Medulla oblongata (tissue), 1 donor: Measurements from ENCODE around the gene MAPK8IP3.

Source experiments
- DNase-seq: peaks from one replicate; pipeline ENCODE4 v3.0.0-alpha.2; 2015; ENCODE audit errors: extremely low spot score

The MAPK8IP3 gene

DNA sequence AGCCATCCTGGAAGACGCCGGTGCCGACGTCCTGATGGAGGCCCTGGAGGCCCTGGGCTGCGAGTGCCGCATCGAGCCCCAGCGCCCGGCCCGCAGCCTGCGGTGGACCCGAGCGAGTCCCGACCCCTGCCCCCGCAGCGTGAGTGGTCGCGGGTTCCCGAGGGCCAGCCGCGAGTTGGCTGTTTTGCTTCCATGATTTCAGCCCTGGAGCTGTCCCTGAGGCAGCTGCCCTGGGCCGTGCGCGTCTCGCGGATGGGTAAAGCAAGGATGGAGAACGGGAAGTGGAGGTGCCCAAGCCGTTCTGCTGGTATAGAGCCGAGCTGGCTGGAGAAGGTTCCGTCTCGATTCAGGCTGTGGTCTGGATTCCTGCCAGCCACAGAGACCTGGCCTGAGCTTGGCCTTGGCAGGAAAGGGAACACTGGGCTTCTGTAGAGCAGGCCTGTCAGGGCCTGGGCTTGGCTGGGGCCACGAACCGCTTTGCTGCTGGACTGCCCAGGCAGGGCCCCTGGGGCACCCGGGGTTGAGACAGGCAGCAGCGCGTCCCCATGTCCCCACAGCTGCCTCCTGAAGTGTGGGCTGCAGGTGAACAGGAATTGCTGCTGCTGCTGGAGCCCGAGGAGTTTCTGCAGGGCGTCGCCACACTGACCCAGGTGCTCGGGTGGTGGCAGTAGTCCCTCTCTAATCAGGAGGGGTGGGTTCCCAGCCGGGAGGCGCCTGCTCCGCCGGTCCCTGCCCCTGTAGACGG is 67.9 kb downstream of the MAPK8IP3 start:
- DNase-seq, result peak; percentile 12

DNA sequence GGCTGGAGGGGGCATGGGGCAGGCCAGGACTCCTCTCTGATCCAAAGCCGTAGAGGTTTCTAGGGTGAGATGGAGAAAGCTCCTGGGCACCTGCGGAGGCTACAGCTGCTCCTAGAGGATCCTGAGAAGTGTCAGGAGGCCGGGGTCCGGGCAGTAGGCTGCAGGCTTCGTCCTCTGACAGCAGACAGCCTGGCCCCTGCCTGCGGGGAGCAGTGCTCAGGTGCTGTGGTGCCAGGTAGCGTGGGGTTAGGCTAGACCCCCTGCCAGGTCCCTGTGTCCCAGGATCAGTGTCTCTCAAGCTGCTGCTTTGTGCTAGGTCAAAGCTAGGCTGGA is 68.4 kb downstream of the MAPK8IP3 start:
- DNase-seq, result no peak

DNA sequence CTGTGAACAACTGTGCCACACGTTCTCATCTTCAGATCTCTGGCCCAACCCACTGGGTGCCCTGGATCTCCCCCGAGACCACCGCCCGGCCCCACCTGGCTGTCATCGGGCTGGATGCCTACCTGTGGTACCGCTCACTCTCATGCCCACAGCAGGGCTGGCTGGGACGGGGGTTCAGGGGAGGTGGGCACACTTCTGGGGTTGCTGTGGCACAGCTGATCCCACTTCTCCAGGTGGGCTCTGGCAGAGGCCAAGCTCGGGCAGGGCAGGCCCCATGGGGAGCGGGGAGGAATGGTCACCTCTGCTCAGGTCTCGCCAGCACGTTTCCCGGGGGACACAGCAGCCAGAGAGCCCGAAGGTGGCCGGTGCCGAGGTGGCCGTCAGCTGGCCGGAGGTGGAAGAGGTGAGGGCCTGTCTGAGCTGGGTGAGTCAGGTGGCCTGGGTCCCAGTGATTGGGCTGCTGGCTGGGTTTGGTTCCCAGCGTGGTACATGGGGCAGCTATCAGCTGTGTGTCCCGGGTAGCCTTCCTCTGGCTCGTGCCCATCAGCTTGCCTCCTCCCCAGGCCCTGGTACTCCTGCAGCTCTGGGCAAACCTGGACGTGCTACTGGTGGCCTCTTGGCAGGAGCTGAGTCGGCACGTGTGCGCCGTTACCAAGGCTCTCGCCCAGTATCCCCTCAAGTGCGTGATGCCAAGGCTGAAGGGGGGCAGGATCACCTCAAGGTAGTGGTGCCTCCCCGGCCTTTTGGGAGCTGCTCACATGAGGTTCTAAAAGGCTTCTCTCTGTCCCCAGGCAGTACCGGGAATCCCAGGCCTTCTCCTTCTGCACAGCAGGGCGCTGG is 69.2 kb downstream of the MAPK8IP3 start:
- DNase-seq, result no peak

DNA sequence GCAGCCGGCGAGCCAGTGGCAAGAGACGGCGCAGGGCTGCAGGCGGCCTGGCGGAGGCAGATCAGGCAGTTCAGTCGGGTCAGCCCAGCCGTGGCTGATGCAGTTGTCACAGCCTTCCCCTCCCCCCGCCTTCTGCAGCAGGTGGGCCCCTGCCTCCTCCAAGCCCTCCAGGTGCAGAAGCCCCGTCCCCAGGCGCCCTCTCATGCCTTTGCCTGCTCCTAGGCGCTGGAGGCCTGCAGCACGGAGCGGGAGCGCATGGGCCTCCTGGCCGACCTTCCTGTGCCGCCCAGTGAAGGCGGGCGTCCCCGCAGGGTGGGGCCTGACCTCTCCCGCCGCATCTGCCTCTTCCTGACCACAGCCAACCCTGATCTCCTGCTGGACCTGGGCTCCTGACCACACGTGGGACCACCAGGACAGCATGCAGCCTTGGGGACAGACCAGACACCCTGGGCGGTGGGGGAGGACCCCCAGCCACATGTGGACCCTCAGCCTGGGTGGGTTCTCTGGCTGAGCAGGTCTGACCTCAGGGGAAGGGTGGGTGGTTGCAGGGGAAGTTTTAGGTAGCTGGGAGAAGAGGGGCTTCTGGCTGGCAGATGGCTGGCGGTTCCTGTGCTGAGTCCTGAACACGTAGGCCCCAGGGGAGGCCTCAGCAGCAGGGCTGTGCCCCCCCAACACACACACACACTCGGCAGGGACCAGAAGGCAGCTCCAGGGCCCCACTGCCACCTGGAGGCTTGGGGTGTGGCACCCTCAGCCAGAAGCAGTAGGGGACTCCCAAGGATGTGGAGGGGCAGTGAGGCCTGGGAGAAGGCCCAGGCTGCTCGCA is 70.1 kb downstream of the MAPK8IP3 start:
- no peak for DNase-seq

DNA sequence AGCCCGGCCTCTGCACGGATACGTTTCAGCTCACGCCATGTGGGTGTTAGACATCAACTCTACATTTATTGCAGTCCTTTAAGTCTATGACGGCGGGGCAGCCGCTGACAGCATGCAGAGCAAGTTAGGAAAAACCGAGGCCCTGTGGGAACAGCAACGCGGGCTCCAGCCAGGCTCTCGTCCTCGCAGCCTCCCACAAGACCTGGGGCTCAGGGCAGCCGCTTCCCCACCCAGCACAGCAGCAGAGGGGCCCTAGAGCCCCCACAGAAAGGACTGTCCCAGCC is 70.6 kb downstream of the MAPK8IP3 start:
- DNase-seq, result no peak

DNA sequence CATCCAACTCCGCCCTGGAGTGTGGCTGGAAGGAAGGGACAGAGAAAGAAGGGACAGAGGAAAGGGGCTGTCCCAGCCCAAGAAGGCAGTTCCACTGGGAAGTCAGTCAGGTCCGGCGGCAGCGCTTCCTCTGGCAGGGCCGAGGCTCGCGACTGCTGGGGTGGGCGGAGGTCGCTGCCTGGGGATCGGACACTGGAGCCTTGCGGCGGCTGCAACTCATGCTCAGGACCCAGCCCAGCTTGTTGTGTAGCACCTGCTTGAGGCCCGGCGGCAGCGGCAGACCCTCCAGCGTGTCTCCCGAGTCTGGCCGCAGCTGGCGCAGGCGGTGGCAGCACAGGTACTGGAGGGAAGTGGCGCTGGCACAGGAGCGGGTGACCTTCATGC is 71.0 kb downstream of the MAPK8IP3 start:
- DNase-seq, result no peak

DNA sequence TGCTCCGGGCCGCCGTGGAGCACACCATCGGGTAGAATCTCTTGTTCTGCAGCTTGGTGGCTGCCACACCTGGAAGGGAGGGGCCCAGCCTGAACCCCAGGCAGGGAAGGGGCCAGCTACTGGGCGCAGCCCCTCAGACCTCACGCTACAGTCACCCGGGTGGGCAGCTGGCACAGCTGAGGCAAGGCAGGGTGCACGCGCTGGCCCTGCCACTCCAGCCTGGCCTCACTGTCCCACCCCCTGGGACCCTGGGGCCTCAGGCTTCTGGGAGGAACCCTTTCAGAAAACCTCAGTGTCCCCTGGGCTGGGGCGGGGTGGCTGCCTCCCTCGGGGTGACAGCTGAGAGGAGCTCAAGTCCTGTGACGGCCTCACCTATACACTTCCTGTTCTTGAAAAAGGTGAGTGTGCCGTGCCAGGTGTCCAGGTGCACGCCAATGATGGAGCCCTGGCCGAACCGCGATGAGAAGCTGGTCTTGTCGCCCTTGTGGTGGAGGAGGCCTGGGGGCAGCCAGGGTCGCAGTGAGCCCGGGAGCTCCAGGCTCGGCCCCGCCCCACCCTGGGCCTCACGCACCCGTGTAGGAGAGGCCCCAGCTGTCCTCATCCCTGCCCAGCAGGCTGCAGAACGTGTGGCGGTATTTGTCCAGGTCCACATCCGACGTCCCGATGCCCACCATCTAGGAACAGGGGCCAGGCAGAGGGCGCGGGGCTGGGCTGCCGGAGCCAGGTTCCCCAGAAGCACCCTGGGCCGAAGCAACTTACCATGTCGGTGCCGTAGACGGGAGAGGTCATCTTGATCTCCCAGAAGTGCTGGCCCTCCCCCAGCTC is 71.6 kb downstream of the MAPK8IP3 start:
- no peak for DNase-seq

DNA sequence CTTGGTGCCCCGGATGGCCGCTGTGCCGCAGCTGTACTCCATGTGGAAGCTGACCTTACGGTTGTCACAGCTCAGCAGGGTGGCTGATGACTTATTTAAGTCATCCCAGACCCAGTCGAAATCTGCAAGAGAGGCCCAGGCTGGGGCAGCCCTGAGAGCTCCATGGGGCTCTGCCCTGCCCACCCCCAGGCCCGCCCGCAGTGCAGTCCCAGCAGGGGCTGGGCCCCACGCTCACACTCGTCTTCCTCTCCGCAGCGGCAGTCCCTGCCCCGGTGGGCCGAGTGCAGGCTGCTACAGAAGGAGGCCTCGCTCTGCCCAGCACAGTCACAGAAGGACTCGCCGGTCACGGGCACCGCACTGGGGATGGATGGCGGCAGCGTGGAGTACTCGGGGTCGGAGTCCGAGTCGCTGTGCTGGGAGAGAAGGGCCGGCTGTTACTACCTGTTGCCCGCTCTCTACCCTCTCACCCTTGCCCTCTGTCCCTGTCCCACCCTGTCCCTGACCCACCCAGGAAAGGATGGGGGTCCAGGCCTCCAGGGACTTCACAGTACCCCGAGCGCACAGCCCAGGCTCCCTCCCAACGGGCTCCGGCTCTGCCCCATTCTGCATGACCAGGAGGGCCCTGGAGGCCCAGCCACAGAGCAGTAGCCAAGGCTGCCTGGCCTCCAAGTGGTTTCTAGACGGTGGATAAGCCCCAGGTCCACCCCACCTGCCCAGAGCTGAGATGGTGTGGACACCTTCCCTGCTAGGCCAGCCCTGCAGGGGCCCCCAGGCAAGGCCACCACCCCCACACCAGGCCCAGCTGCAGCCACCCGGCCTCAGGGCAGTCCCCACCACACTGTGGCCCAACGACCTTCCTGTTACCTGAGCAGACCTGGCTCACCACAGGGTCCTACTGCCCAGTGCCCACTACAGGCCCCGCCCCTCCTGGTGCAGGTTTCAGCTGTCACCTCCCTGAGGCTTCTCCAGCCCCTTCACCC is 72.5 kb downstream of the MAPK8IP3 start:
- no peak for DNase-seq

DNA sequence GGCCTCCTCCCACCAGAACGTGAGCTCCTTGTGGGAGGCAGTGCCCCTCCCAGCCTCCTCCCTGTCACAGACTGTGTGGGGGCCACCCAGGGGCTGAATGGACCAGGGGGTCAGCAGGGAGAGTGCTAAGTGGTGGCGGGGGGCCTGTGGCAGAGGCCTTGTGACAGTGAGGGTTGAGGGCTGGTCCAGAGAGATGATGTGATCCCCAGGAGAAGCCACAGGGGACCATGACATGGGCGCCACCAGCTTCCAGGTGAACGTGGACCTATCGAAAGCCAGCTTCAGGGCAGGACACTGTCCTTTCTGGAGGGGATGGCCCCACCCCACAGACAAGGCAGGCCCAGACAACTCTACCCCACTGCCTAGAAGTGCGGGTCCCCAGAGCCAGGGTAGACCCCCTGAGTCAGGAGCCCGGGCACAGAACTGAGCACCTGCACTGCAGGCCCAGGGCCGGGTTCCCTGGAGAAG is 73.3 kb downstream of the MAPK8IP3 start:
- no peak for DNase-seq

DNA sequence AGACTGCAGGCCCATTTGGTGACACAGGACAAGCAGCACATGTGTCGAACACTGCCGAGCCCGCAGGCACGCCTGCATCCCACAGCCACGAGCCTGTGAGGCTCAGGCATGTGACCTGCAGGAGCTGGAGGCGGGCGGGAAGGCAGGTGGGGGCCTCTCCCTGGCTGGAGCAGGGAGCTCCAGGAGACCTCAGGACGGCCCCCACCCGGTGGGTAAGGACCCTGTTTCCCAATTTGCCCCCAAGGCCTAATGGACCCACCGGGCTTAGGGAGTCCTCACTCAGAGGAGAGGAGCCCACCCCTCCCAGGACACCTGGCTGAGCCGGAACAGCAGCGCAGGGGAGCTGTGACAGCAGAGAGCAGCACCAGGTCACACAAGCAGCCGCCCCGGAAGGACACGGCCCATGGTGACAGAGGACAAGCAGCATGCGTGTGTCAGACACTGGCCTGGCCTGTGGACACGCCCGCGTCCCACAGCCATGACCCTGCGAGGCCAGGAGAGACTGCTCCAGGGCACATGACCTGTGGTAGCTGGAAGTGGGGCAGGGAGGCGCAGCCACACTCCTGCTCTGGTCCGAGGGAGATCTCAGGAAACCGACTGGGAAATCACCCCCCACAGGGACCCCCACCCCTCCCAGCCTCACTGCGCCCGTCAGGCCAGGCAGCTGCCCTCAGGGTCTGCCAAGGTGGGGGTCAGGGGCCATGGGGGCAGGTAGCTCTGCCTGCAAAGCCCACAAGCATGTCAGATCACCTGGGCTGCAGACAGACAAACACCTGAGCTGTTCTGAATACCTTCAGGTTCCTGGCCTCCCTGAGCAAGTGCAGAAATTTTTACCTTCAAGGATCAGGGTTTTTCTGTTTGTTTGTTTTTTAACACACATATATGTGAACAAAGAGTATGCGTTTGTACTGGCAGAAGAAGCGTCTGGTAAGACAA is 74.0 kb downstream of the MAPK8IP3 start:
- DNase-seq, result no peak

DNA sequence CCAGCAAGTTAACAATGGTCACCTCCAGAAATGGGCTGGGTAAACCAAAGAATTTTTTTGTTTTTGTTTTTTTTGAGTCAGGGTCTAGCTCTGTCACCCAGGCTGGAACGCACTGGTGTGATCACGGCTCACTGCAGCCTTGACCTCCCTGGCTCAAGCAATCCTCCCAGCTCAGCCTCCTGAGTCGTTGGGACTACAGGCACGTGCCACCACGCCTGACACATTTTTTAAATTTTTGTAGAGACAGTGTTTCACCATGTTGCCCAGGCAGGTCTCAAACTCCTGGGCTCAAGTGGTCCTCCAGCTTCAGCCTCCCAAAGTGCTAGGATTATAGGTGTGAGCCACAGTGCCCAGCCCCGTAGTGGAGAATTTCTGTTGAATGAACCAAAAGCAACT is 74.7 kb downstream of the MAPK8IP3 start:
- DNase-seq, result no peak

DNA sequence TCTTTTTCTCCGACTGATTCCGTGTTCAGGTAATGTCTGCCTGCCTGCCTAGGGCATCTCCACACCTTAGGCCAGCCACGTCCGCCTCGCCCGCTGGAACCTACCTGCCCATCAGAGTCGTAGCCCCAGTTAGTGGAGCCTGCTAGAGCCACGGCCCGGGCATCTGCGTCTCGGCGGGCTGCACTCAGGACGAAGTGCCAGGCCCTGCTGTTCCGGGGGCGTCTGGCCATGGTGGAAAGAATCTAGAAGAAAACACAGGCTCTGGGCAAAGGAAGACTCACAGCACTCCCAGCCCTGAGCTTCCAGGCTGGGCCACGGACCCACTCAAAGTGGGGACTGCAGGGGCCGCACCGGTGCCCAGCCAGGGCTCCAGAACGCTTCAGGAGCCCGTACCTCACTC is 75.3 kb downstream of the MAPK8IP3 start:
- DNase-seq, result no peak

DNA sequence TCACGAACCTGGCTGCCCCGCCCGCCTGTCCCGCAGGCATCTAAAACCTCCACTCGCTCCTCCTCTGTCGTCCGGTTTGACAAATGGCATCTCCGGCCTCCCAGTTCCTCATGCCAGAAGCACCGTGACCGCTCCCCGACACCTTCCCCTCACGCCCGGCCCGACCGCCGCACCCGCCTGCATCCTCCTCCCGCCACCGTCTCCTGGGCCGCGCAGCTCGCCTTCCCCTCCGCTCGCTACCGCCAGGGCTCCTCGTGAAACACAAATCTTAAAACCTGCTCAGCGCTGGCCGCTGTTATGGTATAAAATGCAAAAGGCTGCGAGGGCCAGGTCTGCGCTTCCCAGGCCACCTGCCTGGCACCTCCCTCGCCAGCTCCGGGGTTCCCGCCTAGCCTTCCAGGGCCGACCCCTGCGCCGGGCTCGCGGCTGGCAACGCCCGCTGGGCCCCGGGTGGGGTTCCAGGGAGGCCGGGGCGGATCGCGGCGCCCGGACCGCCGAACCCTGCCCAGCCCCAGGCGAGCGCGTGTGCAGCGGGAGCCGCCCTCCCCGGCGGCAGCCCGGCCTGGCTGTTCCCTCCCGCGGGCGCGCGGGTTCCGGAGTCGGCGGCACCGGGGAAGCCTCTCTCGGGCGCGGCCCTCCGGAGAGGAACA is 75.9 kb downstream of the MAPK8IP3 start:
- DNase-seq, result no peak

DNA sequence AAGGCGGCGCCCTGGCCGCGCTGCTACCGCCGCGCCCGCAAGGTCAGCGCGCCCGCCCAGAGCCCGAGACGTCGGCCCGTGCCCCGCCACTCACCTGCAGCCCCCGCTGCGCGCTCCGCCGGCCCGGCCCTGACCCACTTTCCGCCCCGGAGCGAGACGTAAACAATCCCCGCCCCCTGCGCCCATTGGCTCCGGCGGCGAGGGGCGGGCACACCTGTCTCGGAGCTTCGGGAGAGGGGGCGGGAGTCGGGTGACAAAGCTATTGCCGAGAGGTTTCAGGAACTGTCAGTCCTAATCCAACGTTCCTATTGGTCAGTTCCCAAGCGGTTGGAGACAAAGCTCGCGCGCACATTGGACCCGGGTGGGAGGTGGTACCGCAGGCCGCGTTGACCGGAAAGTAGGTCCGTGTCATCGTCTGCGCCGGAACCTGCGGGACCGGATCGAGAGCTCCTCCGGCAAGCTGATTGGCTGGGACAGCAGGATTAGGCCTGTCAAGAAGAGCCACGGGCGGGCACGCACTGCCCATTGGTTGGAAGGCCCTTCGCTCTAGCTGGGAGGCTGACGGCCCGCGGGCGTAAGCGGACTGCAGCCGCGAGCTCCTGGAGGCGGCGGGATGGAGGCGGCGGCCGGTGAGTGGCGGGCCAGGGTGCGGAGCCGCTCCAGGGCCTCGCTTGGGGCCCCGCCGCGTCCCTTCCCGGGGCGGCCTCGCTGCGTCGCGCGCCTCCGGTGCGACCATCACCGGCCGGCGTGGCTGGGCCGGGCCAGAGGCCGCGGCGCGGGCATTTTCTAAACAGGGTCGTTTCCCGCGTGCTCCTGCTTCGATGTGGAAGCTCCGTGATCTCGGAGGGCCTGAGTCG is 76.6 kb downstream of the MAPK8IP3 start, which contains the start of the genes NUBP2 and SPSB3:
Gene NUBP2 (plus strand): TSS at position 553 of the 857 bp plus-strand sequence. CDS start 61 bp downstream, at position 614.
Gene SPSB3 (minus strand): TSS at position 164 of the 857 bp plus-strand sequence. CDS start 1,088 bp downstream, outside the sequence.
- peak; percentile 100 for DNase-seq

DNA sequence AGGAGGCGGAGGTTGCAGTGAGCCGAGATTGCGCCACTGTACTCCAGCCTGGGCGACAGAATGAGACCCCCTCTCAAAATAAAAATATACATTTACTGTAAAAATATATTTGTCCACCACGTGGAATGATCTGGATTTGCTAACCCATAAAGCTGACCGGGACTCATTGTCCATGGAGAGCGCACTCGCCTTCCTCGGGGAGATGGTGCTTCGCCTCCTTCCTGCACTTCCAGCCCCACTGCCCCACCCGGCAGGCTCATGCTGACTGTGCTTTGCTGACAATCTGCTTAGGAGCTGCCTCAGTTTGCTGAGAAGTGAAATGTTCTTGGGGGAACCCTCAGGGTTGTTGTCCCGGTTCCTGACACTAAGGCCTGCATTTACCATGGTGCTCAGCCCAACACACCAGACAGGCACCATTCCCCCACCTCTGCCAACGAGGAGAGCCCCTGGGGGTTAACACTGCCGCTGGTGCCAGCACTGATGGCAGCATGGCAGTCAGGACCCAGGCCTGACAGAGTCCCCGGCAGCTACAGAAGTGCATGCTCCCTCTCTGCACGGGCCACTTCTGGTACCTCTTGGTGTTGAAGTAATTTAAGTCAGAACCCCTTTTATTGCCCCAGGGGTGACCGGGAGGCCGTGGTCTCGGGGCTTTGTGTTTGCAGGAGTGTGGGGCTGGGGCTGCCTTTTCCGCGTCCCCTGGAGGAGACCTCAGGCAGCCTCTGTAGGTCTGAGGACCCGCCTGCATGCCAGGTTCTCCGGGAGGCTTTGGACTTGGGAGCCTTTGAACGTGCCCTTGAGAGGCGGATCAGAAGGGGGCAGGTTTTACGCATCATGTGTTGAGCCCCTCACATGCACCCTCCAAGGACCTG is 79.2 kb downstream of the MAPK8IP3 start:
- no peak for DNase-seq

DNA sequence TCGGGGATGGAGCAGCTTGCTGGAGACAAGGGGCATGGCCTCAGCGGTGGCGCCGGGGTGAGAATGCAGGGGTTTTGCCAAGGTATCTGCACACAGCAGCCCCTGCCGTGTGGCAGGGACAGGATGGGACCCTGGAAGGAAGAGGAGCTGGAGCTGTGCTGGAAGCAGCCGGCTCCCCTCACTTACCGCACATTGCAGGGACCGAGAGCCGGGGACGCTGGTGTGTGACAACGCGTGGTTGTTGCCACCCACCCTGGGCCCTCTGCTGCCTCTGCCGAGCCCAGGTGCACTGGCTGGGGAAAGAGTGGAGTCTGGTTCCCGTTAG is 79.8 kb downstream of the MAPK8IP3 start:
- DNase-seq, result no peak
